PC-3 (cell line): Measurements from ENCODE around the gene CDC42SE2. TPM values are rescaled to one million over a fixed set of nuclear protein-coding genes. Genes with fewer than 3 reads are reported as not detected.

Source experiments
- ATAC-seq: fragments of 200-7000 bp; cut with Tn5 transposase; 2 replicates; pipeline ENCODE4 v1.9.1; 2020; ENCODE audit warnings: mild to moderate bottlenecking, moderate library complexity
- BruUV-seq: library from RNA; stranded (reverse); fragments of 400-500 nt; replicated peaks from 2 replicates; lab custom pipeline; 2021; lab: Mats Ljungman, UMichigan
- CTCF ChIA-PET: fragments of 300-600 bp; sonication (Branson Sonifier 250); formaldehyde crosslinking; loops from one replicate; lab custom pipeline; 2022; ENCODE audit warnings: antibody characterized with exemption; lab: Charles Lee
- POLR2A ChIA-PET: fragments of 300-600 bp; sonication (Branson Sonifier 250); formaldehyde crosslinking; loops from one replicate; lab custom pipeline; 2022; ENCODE audit warnings: antibody characterized with exemption; ENCODE audit not compliant: unreplicated experiment; lab: Charles Lee
- DNase-seq: peaks from one replicate; pipeline ENCODE4 v3.0.0-alpha.2; 2015
- H2AFZ ChIP-seq: fragments of 300-600 bp; sonication (generic); 2 replicates; pipeline ENCODE4 v1.6.0; 2016; ENCODE audit warnings: antibody characterized with exemption, low read length
- H3F3A ChIP-seq: fragments of 300-600 bp; sonication (generic); one replicate; pipeline ENCODE4 v1.6.0; 2017; ENCODE audit warnings: antibody characterized with exemption, low read length, control low read depth, mild to moderate bottlenecking; ENCODE audit not compliant: unreplicated experiment
- H3K27ac ChIP-seq: fragments of 300-600 bp; sonication (generic); 2 replicates; pipeline ENCODE4 v1.5.1; 2016; ENCODE audit warnings: mild to moderate bottlenecking, low read length
- H3K27me3 ChIP-seq: fragments of 300-600 bp; sonication (generic); 2 replicates; pipeline ENCODE4 v1.6.1; 2016; ENCODE audit warnings: low read length, mixed read lengths
- H3K36me3 ChIP-seq: fragments of 300-600 bp; sonication (generic); 2 replicates; pipeline ENCODE4 v1.6.1; 2016; ENCODE audit warnings: low read depth, mixed run types, low read length, mixed read lengths
- H3K4me1 ChIP-seq: fragments of 300-600 bp; sonication (generic); 2 replicates; pipeline ENCODE4 v1.5.1; 2016; ENCODE audit warnings: low read length; ENCODE audit not compliant: insufficient read depth
- H3K4me2 ChIP-seq: fragments of 300-600 bp; sonication (generic); 2 replicates; pipeline ENCODE4 v1.6.0; 2016; ENCODE audit warnings: low read length
- H3K4me3 ChIP-seq: fragments of 300-600 bp; sonication (generic); 2 replicates; pipeline ENCODE4 v1.5.1; 2016; ENCODE audit warnings: mild to moderate bottlenecking, low read length, mixed read lengths
- H3K79me2 ChIP-seq: fragments of 300-600 bp; sonication (generic); 2 replicates; pipeline ENCODE4 v1.6.1; 2017; ENCODE audit warnings: low read length, mixed read lengths
- H3K9ac ChIP-seq: fragments of 300-600 bp; sonication (generic); 2 replicates; pipeline ENCODE4 v1.6.0; 2016; ENCODE audit warnings: mild to moderate bottlenecking, low read length
- H3K9me2 ChIP-seq: fragments of 300-600 bp; sonication (generic); replicated peaks from 2 replicates; pipeline ENCODE4 v1.6.1; 2016; ENCODE audit warnings: mixed run types, low read length, mixed read lengths
- H3K9me3 ChIP-seq: fragments of 300-600 bp; sonication (generic); 2 replicates; pipeline ENCODE4 v1.6.1; 2016; ENCODE audit warnings: low read length, mixed read lengths
- H4K20me1 ChIP-seq: fragments of 300-600 bp; sonication (generic); 2 replicates; pipeline ENCODE4 v1.6.1; 2016; ENCODE audit warnings: low read length, mixed read lengths
- EZH2 ChIP-seq: fragments of 300-600 bp; sonication (generic); IDR thresholded peaks from one replicate; pipeline ENCODE4 v1.6.1; 2017; ENCODE audit warnings: antibody characterized with exemption, mild to moderate bottlenecking, low read length; ENCODE audit not compliant: unreplicated experiment
- EZH2phosphoT487 ChIP-seq: fragments of 300-600 bp; sonication (generic); IDR thresholded peaks from 2 replicates; pipeline ENCODE4 v1.6.1; 2018; ENCODE audit warnings: mild to moderate bottlenecking, antibody characterized with exemption, low read length, borderline replicate concordance
- intact Hi-C: fragments of 100-400 bp; cut with micrococcal nuclease; formaldehyde crosslinking; loops from 2 replicates; pipeline ENCODE4 v1.9.0; 2023
- total RNA-seq: library from RNA; depleted of rRNA; stranded (reverse); fragments of >200 nt; gene quantifications from 2 replicates; pipeline ENCODE4 v1.2.3, GENCODE V29; 2014
- TF ChIP-seq, protein P1 (sequence below): fragments of 300-600 bp; sonication (generic); conservative IDR thresholded peaks from 2 replicates; pipeline ENCODE4 v1.5.1; 2017; ENCODE audit warnings: antibody characterized with exemption, low read depth, mild to moderate bottlenecking, low read length

CDC42SE2 gene
- total RNA-seq, 1 experiment from 2014 or later, result 13.3 TPM

DNA sequence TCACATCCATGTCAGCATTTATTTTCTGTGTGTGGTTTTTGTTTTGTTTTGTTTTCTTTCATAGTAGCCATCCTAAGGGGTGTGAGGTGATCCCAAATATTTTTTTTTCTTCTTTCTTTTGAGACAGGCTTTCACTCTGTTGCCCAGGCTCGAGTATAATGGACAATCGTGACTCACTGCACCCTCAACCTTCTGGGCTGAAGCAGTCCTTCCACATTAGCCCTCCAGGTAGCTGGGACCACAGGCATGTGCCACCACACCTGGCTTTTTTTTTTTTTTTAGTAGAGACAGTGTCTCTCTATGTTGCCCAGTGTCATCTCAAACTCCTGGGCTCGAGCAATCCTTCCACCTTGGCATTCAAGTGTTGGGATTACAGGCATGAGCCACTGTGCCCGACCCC, 59.1 kb downstream of the CDC42SE2 start:
- Histone ChIP-seq H3K27ac (no peak overlapping the region), H3K4me2 (no peak overlapping the region), H3K79me2 (peaks cover 34% of the 10 kb centered on the region), H3K4me3 (no peak overlapping the region), H2AFZ (no peak overlapping the region), H4K20me1 (0 out of 2 replicates have a peak, but pooled peaks cover 6% of the 10 kb centered on the region), H3K9me2 (no peaks in the 10 kb centered on the region), H3F3A (no peaks in the 10 kb centered on the region), H3K4me1 (peaks cover 5% of the 10 kb centered on the region), H3K27me3 (no peaks in the 10 kb centered on the region), H3K36me3 (peaks cover 7% of the 10 kb centered on the region), H3K9me3 (no peaks in the 10 kb centered on the region), H3K9ac (no peak overlapping the region)
- ChIA-PET CTCF (no interaction called here), POLR2A (no interaction called here)
- TF ChIP-seq EZH2phosphoT487 (no peak), EZH2 (no peak)
- TF ChIP-seq, protein P1, sequence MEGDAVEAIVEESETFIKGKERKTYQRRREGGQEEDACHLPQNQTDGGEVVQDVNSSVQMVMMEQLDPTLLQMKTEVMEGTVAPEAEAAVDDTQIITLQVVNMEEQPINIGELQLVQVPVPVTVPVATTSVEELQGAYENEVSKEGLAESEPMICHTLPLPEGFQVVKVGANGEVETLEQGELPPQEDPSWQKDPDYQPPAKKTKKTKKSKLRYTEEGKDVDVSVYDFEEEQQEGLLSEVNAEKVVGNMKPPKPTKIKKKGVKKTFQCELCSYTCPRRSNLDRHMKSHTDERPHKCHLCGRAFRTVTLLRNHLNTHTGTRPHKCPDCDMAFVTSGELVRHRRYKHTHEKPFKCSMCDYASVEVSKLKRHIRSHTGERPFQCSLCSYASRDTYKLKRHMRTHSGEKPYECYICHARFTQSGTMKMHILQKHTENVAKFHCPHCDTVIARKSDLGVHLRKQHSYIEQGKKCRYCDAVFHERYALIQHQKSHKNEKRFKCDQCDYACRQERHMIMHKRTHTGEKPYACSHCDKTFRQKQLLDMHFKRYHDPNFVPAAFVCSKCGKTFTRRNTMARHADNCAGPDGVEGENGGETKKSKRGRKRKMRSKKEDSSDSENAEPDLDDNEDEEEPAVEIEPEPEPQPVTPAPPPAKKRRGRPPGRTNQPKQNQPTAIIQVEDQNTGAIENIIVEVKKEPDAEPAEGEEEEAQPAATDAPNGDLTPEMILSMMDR, result no peak
- intact Hi-C loops, result no loop called here
- DNase-seq (peak; percentile 7), ATAC-seq (no peak)
- BruUV-seq, result no TSS peak

DNA sequence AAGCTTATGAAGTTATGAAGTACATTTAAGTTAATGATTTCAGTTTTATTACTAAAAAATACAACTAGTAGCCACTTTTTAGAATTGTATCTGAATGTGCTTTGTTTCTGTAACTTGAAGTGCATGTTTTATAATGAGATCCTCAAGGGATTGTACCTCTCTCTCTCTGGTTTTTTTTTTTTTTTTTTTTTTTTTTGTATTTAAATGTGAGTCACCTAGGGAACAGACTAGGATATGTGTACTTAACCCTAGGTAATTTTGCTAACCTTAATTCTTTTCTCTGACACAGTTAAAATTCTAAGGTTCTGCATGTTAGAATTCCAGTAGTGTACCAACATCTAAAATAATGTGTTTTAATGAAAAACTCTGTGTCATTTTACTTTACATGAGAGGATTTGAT, 59.5 kb downstream of the CDC42SE2 start:
- POLR2A ChIA-PET, result no interaction called here
- 0 out of 2 replicates have a peak, but pooled peaks cover 8% of the 10 kb centered on the region for H4K20me1 ChIP-seq
- H3K79me2 ChIP-seq, result peaks cover 34% of the 10 kb centered on the region
- CTCF ChIA-PET, result no interaction called here
- no peak for DNase-seq
- H3K9ac ChIP-seq, result no peak overlapping the region
- peaks cover 10% of the 10 kb centered on the region for H3K4me1 ChIP-seq
- peaks cover 7% of the 10 kb centered on the region for H3K36me3 ChIP-seq
- no peak for ATAC-seq
- intact Hi-C loops, result no loop called here
- H3K9me3 ChIP-seq, result no peaks in the 10 kb centered on the region
- TF ChIP-seq EZH2phosphoT487 (no peak), EZH2 (no peak)
- TF ChIP-seq, protein P1, result no peak
- H3K9me2 ChIP-seq, result no peaks in the 10 kb centered on the region
- no peaks in the 10 kb centered on the region for H3F3A ChIP-seq
- no peak overlapping the region for H3K4me3 ChIP-seq
- H3K27ac ChIP-seq, result no peak overlapping the region
- no peak overlapping the region for H3K4me2 ChIP-seq
- BruUV-seq, result no TSS peak
- no peaks in the 10 kb centered on the region for H3K27me3 ChIP-seq
- H2AFZ ChIP-seq, result no peak overlapping the region

DNA sequence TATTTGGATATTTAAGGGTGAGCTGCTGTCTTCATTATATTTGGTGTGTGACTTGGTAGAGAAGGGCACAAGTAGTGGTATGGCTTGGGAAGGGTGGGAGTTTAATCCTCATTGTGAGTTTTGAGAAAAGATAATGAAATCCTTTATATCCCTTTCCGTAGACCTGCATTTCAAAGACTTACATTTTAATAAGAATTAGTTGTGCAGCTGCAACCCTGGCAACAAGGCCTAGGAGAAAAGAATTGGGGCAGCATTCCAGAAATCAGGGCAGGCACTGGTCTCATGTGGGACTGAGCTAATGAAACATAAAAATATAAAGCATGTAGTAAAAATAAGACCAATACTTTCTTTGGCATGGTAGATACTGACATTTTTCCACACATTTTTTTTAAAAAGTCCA, 60.5 kb downstream of the CDC42SE2 start:
- Histone ChIP-seq H3F3A (no peaks in the 10 kb centered on the region), H3K4me3 (no peak overlapping the region), H3K79me2 (peaks cover 37% of the 10 kb centered on the region), H3K27ac (no peak overlapping the region), H4K20me1 (0 out of 2 replicates have a peak, but pooled peaks cover 8% of the 10 kb centered on the region), H3K27me3 (no peaks in the 10 kb centered on the region), H3K9me2 (no peaks in the 10 kb centered on the region), H2AFZ (no peak overlapping the region), H3K4me2 (no peak overlapping the region), H3K9ac (no peak overlapping the region), H3K4me1 (peaks cover 17% of the 10 kb centered on the region), H3K36me3 (peaks cover 7% of the 10 kb centered on the region), H3K9me3 (no peaks in the 10 kb centered on the region)
- ChIA-PET POLR2A (no interaction called here), CTCF (no interaction called here)
- DNase-seq, result no peak
- no peak for ATAC-seq
- no peak for TF ChIP-seq EZH2phosphoT487
- TF ChIP-seq EZH2, result no peak
- TF ChIP-seq, protein P1, result no peak
- intact Hi-C loops, result no loop called here
- BruUV-seq, result no TSS peak
